Measurements from ENCODE around the gene AFF4.
"Not testable (repeated sequence)": the region's sequence is repeated elsewhere in the genome, so short reads cannot be mapped to it uniquely, and the experiment has no call there.

The AFF4 gene

GRCh38 chr5:132963171-132964104 is at the start of gene AFF4:
AFF4 (minus strand) TSS chr5:132963634; CDS start chr5:132937189, 26,445 bp downstream.
- DNase-seq (ENCODE audit: low read depth): peak; percentile 67

GRCh38 chr5:133008455-133008854 is 45.0 kb upstream of the AFF4 start:
- not testable (repeated sequence) for DNase-seq (ENCODE audit: low read depth)

GRCh38 chr5:133006653-133007052 is 43.2 kb upstream of the AFF4 start:
- no peak for DNase-seq (ENCODE audit: low read depth)

- DNase-seq (ENCODE audit: low read depth): no peak
These were observed 35.8 kb upstream of the AFF4 start for GRCh38 chr5:132999246-132999645.

- no peak for DNase-seq (ENCODE audit: low read depth)
These were observed 35.1 kb upstream of the AFF4 start for GRCh38 chr5:132998556-132998955.

GRCh38 chr5:132996307-132996706 is 32.9 kb upstream of the AFF4 start:
- DNase-seq (ENCODE audit: low read depth): no peak

GRCh38 chr5:132987531-132988408 is 24.3 kb upstream of the AFF4 start:
- no peak for DNase-seq (ENCODE audit: low read depth)

- not testable (repeated sequence) for DNase-seq (ENCODE audit: low read depth)
These were observed 19.5 kb upstream of the AFF4 start for GRCh38 chr5:132982971-132983370.

- DNase-seq (ENCODE audit: low read depth): no peak
These were observed 17.9 kb upstream of the AFF4 start for GRCh38 chr5:132981288-132981687.

GRCh38 chr5:132979976-132980375 is 16.5 kb upstream of the AFF4 start:
- DNase-seq (ENCODE audit: low read depth): no peak

- no peak for DNase-seq (ENCODE audit: low read depth)
These were observed 16.0 kb upstream of the AFF4 start for GRCh38 chr5:132979367-132979940.

GRCh38 chr5:132976852-132977251 is 13.4 kb upstream of the AFF4 start:
- no peak for DNase-seq (ENCODE audit: low read depth)

GRCh38 chr5:132972436-132972828 is 9.0 kb upstream of the AFF4 start:
- DNase-seq (ENCODE audit: low read depth): not testable (repeated sequence)

- no peak for DNase-seq (ENCODE audit: low read depth)
These were observed 8.3 kb upstream of the AFF4 start for GRCh38 chr5:132971483-132972435.

- no peak for DNase-seq (ENCODE audit: low read depth)
These were observed 1.7 kb upstream of the AFF4 start for GRCh38 chr5:132965120-132965519.

- DNase-seq (ENCODE audit: low read depth): no peak
These were observed 909 bp downstream of the AFF4 start for GRCh38 chr5:132962429-132963021.

GRCh38 chr5:132961887-132962286 is 1.5 kb downstream of the AFF4 start:
- no peak for DNase-seq (ENCODE audit: low read depth)

- DNase-seq (ENCODE audit: low read depth): not testable (repeated sequence)
These were observed 2.2 kb downstream of the AFF4 start for GRCh38 chr5:132961123-132961815.

- not testable (repeated sequence) for DNase-seq (ENCODE audit: low read depth)
These were observed 7.2 kb downstream of the AFF4 start for GRCh38 chr5:132956166-132956799.

- no peak for DNase-seq (ENCODE audit: low read depth)
These were observed 9.7 kb downstream of the AFF4 start for GRCh38 chr5:132953710-132954109.
